ENCODE results near the gene EXOC3L4. TPM values are rescaled to one million over a fixed set of nuclear protein-coding genes. Genes with fewer than 3 reads are reported as not detected.

The EXOC3L4 gene
- total RNA-seq, 2 donors from 2014 or later: 0.27 to 2.0 TPM

GRCh38 chr14:103097244-103097993 is 2.9 kb downstream of the EXOC3L4 start:
- H3K4me1 ChIP-seq (replicated peaks): no peaks in the 10 kb centered on the region
- no peaks in the 10 kb centered on the region for H3K9me3 ChIP-seq
- WGBS: 88% methylated on average over 26 of the region's 26 CpGs
- no peak for TF ChIP-seq POLR2A (IDR thresholded peaks at IDR 0.05)
- TF ChIP-seq CTCF (IDR thresholded peaks at IDR 0.05): no peak
- no peak for TF ChIP-seq POLR2AphosphoS5 (IDR thresholded peaks at IDR 0.05)
- H3K4me3 ChIP-seq: no peak overlapping the region
- no peaks in the 10 kb centered on the region for H3K36me3 ChIP-seq
- intact Hi-C loops (cut with DNase I): no loop called here
- H3K27ac ChIP-seq: no peak overlapping the region
- H3K27me3 ChIP-seq (replicated peaks; ENCODE audit: insufficient read depth): peaks cover 16% of the 10 kb centered on the region
- DNase-seq (ENCODE audit: low spot score): no peak

GRCh38 chr14:103097994-103098957 is 3.8 kb downstream of the EXOC3L4 start:
- 80% methylated on average over 20 of the region's 31 CpGs for WGBS
- Histone ChIP-seq H3K4me1 (replicated peaks) (no peaks in the 10 kb centered on the region), H3K9me3 (no peaks in the 10 kb centered on the region), H3K27ac (no peak overlapping the region), H3K36me3 (no peaks in the 10 kb centered on the region), H3K4me3 (no peak overlapping the region), H3K27me3 (replicated peaks; ENCODE audit: insufficient read depth) (peaks cover 21% of the 10 kb centered on the region)
- DNase-seq (ENCODE audit: low spot score): no peak
- no peak for TF ChIP-seq POLR2AphosphoS5 (IDR thresholded peaks at IDR 0.05)
- no peak for TF ChIP-seq POLR2A (IDR thresholded peaks at IDR 0.05)
- TF ChIP-seq CTCF (IDR thresholded peaks at IDR 0.05): no peak
- intact Hi-C loops (cut with DNase I): no loop called here

GRCh38 chr14:103099081-103099732 is 4.7 kb downstream of the EXOC3L4 start:
- Histone ChIP-seq H3K4me1 (replicated peaks) (no peaks in the 10 kb centered on the region), H3K36me3 (no peaks in the 10 kb centered on the region), H3K4me3 (no peak overlapping the region), H3K9me3 (no peaks in the 10 kb centered on the region), H3K27me3 (replicated peaks; ENCODE audit: insufficient read depth) (peaks cover 26% of the 10 kb centered on the region), H3K27ac (no peak overlapping the region)
- no peak for DNase-seq (ENCODE audit: low spot score)
- 66% methylated on average over 11 of the region's 12 CpGs for WGBS
- no peak for TF ChIP-seq POLR2A (IDR thresholded peaks at IDR 0.05)
- no peak for TF ChIP-seq CTCF (IDR thresholded peaks at IDR 0.05)
- no peak for TF ChIP-seq POLR2AphosphoS5 (IDR thresholded peaks at IDR 0.05)
- intact Hi-C loops (cut with DNase I): no loop called here

GRCh38 chr14:103099733-103100280 is 5.3 kb downstream of the EXOC3L4 start:
- peaks cover 3% of the 10 kb centered on the region for H3K4me1 ChIP-seq (replicated peaks)
- H3K27ac ChIP-seq: no peak overlapping the region
- H3K36me3 ChIP-seq: no peaks in the 10 kb centered on the region
- peaks cover 28% of the 10 kb centered on the region for H3K27me3 ChIP-seq (replicated peaks; ENCODE audit: insufficient read depth)
- H3K9me3 ChIP-seq: no peaks in the 10 kb centered on the region
- no peak overlapping the region for H3K4me3 ChIP-seq
- intact Hi-C loops (cut with DNase I): no loop called here
- TF ChIP-seq CTCF (IDR thresholded peaks at IDR 0.05) (no peak), POLR2AphosphoS5 (IDR thresholded peaks at IDR 0.05) (no peak), POLR2A (IDR thresholded peaks at IDR 0.05) (no peak)
- DNase-seq (ENCODE audit: low spot score): no peak
- 76% methylated on average over 6 of the region's 8 CpGs for WGBS

Measured in prostate gland (tissue), 2 donors.